Lower leg skin (tissue), 4 donors: Measurements from ENCODE around the gene HDAC5. TPM values are rescaled to one million over a fixed set of nuclear protein-coding genes. Genes with fewer than 3 reads are reported as not detected.

Experiments used
- DNase-seq, 2 donors: peaks; one replicate each; pipeline ENCODE4 v3.0.0-alpha.2; 2019; ENCODE audit warnings: low spot score in 2 of 2
- H3K4me3 ChIP-seq: fragments of 200-600 bp; sonication (generic); 2 replicates; pipeline ENCODE4 v1.5.1; 2017; ENCODE audit warnings: mild to moderate bottlenecking, low read depth; ENCODE audit not compliant: poor library complexity, severe bottlenecking
- POLR2A ChIP-seq, 2 donors: fragments of 450-650 bp; IDR thresholded peaks; one replicate each; pipeline ENCODE4 v1.6.1; 2016 to 2017; ENCODE audit warnings: antibody characterized with exemption in 2 of 2, mild to moderate bottlenecking in 1 of 2, moderate library complexity in 1 of 2
- WGBS, 2 donors: methylation state at CpG; one replicate each; pipeline ENCODE4 v1.1.5; 2018; 5-methylcytosine and 5-hydroxymethylcytosine counted together
- intact Hi-C: fragments of 100-400 bp; cut with DNase I; formaldehyde crosslinking; loops from one replicate; pipeline ENCODE4 v1.15.0; 2023; ENCODE audit warnings: low total_unique reads
- total RNA-seq, 4 donors: library from RNA; depleted of rRNA; stranded (reverse); fragments of >200 nt; gene quantifications; one replicate each; pipeline ENCODE4 v1.1.0, GENCODE V29; 2016
- TF ChIP-seq, protein P1 (sequence below), 3 donors: fragments of 450-650 bp; IDR thresholded peaks; one replicate each; pipeline ENCODE4 v1.5.1; 2016; ENCODE audit warnings: antibody characterized with exemption in 3 of 3, mild to moderate bottlenecking in 3 of 3, moderate library complexity in 2 of 3

HDAC5 gene
- total RNA-seq, 4 donors from 2014 or later: 179 to 208 (median 190) TPM

GRCh38 chr17:44083250-44083849 lies 40.1 kb downstream of the HDAC5 start:
- intact Hi-C loops: no loop called here
- WGBS, 2 donors: 87 to 90% methylated on average over 9 to 12 of the region's 12 CpGs
- H3K4me3 ChIP-seq: no peak overlapping the region
- no peak for DNase-seq
- TF ChIP-seq, protein P1, sequence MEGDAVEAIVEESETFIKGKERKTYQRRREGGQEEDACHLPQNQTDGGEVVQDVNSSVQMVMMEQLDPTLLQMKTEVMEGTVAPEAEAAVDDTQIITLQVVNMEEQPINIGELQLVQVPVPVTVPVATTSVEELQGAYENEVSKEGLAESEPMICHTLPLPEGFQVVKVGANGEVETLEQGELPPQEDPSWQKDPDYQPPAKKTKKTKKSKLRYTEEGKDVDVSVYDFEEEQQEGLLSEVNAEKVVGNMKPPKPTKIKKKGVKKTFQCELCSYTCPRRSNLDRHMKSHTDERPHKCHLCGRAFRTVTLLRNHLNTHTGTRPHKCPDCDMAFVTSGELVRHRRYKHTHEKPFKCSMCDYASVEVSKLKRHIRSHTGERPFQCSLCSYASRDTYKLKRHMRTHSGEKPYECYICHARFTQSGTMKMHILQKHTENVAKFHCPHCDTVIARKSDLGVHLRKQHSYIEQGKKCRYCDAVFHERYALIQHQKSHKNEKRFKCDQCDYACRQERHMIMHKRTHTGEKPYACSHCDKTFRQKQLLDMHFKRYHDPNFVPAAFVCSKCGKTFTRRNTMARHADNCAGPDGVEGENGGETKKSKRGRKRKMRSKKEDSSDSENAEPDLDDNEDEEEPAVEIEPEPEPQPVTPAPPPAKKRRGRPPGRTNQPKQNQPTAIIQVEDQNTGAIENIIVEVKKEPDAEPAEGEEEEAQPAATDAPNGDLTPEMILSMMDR (IDR thresholded peaks at IDR 0.05): no peak
- no peak for TF ChIP-seq POLR2A (IDR thresholded peaks at IDR 0.05)

DNA sequence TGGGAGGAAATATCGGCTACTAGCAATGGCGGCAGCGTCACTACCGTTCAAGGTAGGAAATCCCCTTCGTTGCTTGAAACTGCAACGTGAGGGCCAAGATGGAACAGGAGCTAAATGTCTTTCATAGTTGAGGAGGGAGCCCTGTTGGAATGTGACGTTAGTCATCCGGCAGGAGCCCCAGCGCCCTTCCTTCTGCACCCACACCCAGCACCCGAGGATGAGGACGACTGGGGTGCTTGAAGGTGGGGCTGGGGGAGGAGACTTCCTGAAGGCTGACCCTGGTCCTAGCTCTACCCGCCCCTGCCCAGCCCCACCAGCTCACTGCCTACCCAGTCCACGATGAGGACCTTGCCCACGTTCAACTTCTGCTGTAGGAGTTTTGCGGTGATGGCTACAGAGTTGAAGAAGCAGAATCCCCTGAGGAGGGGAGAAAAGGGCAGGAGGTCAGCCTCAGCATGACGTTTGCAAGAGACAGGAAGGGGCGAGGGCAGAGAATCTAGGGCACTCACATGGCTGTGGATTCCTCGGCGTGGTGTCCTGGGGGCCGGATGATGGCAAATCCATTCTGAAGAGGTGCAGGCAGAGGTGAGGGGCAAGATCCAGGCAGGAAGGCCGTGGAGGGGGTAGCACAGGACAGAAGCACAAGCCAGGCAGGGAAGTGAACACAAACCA lies 41.0 kb downstream of the HDAC5 start:
- DNase-seq: no peak
- TF ChIP-seq, protein P1 (IDR thresholded peaks at IDR 0.05): no peak
- TF ChIP-seq POLR2A (IDR thresholded peaks at IDR 0.05): no peak
- no peak overlapping the region for H3K4me3 ChIP-seq
- WGBS, 2 donors: 78 to 80% methylated on average over 21 of the region's 21 CpGs
- intact Hi-C loops: no loop called here

DNA sequence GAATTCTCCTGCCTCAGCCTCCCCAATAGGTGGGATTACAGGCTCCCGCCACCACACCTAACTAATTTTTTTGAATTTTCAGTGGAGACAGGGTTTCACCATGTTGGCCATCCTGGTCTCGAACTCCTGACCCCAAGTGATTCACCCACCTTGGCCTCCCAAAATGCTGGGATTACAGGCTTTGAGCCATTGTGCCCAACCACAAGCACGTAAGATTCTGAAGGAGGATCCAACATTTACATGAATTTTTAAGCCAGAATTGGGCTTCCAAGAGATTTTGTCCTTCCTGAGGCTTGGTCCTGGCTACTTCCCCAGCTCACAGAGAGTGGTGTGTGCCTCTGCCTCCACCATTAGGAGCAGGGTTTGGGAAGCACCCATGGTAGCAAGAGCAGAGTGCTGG lies 41.8 kb downstream of the HDAC5 start:
- no peak overlapping the region for H3K4me3 ChIP-seq
- intact Hi-C loops: no loop called here
- TF ChIP-seq, protein P1 (IDR thresholded peaks at IDR 0.05): no peak
- no peak for TF ChIP-seq POLR2A (IDR thresholded peaks at IDR 0.05)
- WGBS, 2 donors: 86 to 98% methylated on average over 3 of the region's 3 CpGs
- DNase-seq: no peak

DNA sequence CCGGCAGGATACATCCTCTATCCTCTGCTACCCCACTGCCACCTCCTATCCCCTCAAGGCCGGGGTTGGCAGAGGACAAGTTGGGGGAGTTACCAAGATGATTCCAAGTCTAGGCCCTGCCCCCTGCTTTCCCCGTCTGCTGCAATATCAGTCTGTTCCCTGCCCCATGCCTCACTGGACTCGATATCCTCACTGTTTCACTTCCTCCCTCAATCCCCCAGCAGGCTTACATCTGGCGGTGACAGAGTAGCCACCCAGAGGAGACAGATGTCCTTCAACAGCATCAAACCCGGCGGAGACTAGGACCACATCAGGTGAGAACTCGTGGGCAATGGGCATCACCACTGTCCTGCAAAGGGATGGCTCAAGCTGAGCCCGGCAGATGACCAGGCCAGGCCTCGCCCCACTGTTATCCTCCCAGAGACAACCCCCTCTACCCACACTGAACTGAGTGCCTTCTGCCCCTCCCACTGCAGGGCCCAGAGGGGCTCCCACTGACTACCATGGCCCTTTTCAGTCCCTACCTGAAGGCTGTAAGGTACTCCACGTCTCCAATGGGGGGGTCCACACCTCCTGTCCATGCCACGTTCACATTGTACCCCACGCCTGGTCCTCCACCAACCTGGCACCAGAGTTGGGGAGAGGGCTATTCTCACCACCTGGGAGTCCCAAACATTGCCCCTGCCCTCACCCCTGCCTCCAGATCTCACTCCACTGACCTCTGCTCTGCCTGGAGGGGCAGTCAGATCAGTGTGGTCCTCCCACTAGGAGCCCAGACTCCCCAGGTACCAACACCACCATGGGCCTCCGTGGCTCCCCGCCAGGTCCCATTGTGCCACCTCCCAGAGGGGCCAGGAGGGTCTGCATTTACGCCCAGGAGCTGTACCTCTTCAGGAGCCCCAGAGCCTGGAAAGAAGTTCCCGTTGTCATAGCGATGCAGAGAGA lies 43.3 kb downstream of the HDAC5 start:
- TF ChIP-seq, protein P1 (IDR thresholded peaks at IDR 0.05): no peak
- no peak for TF ChIP-seq POLR2A (IDR thresholded peaks at IDR 0.05)
- WGBS, 2 donors: 84 to 86% methylated on average over 16 to 18 of the region's 18 CpGs
- H3K4me3 ChIP-seq: no peak overlapping the region
- intact Hi-C loops: no loop called here
- no peak for DNase-seq

DNA sequence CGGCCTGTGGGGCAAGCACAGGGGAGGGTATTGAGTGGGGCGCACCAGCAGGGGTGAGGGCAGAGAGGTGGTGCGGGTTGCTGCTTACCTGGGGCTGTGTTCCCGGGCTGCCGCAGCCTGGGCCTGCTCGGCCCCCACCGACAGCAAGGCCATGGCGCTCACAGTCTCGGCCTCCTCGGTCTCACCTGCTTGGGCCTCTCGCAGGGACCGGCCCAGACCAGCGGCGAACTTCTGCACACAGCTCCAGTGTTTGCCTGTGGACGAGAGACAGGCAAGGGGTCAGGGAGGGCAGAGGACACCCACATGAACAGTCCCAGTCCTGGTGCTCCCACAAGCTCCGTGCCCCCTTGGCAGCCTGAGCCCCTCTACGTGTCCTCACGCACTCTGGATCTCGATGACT lies 45.0 kb downstream of the HDAC5 start:
- no peak overlapping the region for H3K4me3 ChIP-seq
- DNase-seq: no peak
- intact Hi-C loops: no loop called here
- TF ChIP-seq, protein P1 (IDR thresholded peaks at IDR 0.05): no peak
- TF ChIP-seq POLR2A (IDR thresholded peaks at IDR 0.05): no peak
- WGBS, 2 donors: 90 to 93% methylated on average over 18 to 19 of the region's 19 CpGs
